Liver (tissue), 9 donors: ENCODE data around the gene MCM9. TPM values are rescaled to one million over a fixed set of nuclear protein-coding genes. Genes with fewer than 3 reads are reported as not detected.
A peak's percentile ranks its signal among the peaks of the same experiment; 100 is the strongest.

ENCODE experiments used
- DNase-seq: peaks from one replicate; pipeline ENCODE4 v3.0.0-alpha.2; 2017; ENCODE audit warnings: low spot score
- H3K27ac ChIP-seq, 2 donors: one replicate each; pipeline ENCODE4 v1.7.0; 2013; ENCODE audit warnings: inconsistent platforms in 2 of 2, low read length in 2 of 2, control low read depth in 1 of 2, low read depth in 1 of 2, mild to moderate bottlenecking in 1 of 2
- H3K27me3 ChIP-seq, 4 donors: one replicate each; pipeline versions ENCODE4 v1.6.1 to v1.7.0; 2013; ENCODE audit warnings: low read length in 3 of 4, inconsistent platforms in 1 of 4, mild to moderate bottlenecking in 1 of 4, moderate library complexity in 1 of 4; ENCODE audit not compliant: control insufficient read depth in 4 of 4, insufficient read depth in 4 of 4
- H3K36me3 ChIP-seq, 4 donors: one replicate each; pipeline versions ENCODE4 v1.6.1 to v1.7.0; 2013; ENCODE audit warnings: low read length in 3 of 4, mild to moderate bottlenecking in 3 of 4, low read depth in 1 of 4, moderate library complexity in 1 of 4; ENCODE audit not compliant: control insufficient read depth in 4 of 4, insufficient read depth in 3 of 4
- H3K4me1 ChIP-seq, 4 donors: one replicate each; pipeline versions ENCODE4 v1.6.1 to v1.7.0; 2013; ENCODE audit warnings: low read length in 3 of 4, mild to moderate bottlenecking in 3 of 4, moderate library complexity in 1 of 4; ENCODE audit not compliant: control insufficient read depth in 4 of 4, insufficient read depth in 4 of 4
- H3K4me3 ChIP-seq, 3 donors: one replicate each; pipeline versions ENCODE4 v1.6.1 to v1.7.0; 2013; ENCODE audit warnings: low read length in 3 of 3, control low read depth in 1 of 3, low read depth in 1 of 3, mild to moderate bottlenecking in 1 of 3
- H3K9ac ChIP-seq, 2 donors: one replicate each; pipeline ENCODE4 v1.7.0; 2013; ENCODE audit warnings: low read length in 2 of 2, mild to moderate bottlenecking in 2 of 2, moderate library complexity in 2 of 2, control low read depth in 1 of 2, low read depth in 1 of 2
- H3K9me3 ChIP-seq, 4 donors: one replicate each; pipeline versions ENCODE4 v1.6.1 to v1.7.0; 2013; ENCODE audit warnings: low read length in 3 of 4; ENCODE audit not compliant: control insufficient read depth in 4 of 4
- ATF3 ChIP-seq: IDR thresholded peaks from 2 replicates; pipeline ENCODE4 v1.6.1; 2016; ENCODE audit warnings: antibody characterized with exemption
- CTCF ChIP-seq: fragments of 150-350 bp; IDR thresholded peaks from 2 replicates; pipeline ENCODE4 v1.5.1; 2017; ENCODE audit warnings: improper control_type of control experiment, low read depth, low read length; ENCODE audit not compliant: missing input control
- EGR1 ChIP-seq, 2 donors: IDR thresholded peaks; 2 replicates each; pipeline ENCODE4 v1.6.1; 2016 to 2018; ENCODE audit warnings: antibody characterized with exemption in 2 of 2, low read depth in 2 of 2
- FOXA1 ChIP-seq: IDR thresholded peaks from 2 replicates; pipeline ENCODE4 v1.6.1; 2016; ENCODE audit warnings: antibody characterized with exemption
- FOXA2 ChIP-seq: IDR thresholded peaks from 2 replicates; pipeline ENCODE4 v1.6.1; 2016; ENCODE audit warnings: antibody characterized with exemption
- GABPA ChIP-seq, 2 donors: IDR thresholded peaks in 1 of 2; conservative IDR thresholded peaks in 1 of 2; 2 replicates each; pipeline ENCODE4 v1.6.1; 2016; ENCODE audit warnings: antibody characterized with exemption in 2 of 2, mild to moderate bottlenecking in 1 of 2, moderate library complexity in 1 of 2
- HNF4A ChIP-seq, 2 donors: conservative IDR thresholded peaks; 2 replicates each; pipeline ENCODE4 v1.6.1; 2016; ENCODE audit warnings: antibody characterized with exemption in 2 of 2, mild to moderate bottlenecking in 2 of 2
- HNF4G ChIP-seq: IDR thresholded peaks from 2 replicates; pipeline ENCODE4 v1.6.1; 2016; ENCODE audit warnings: antibody characterized with exemption
- JUND ChIP-seq, 2 donors: IDR thresholded peaks; 2 replicates each; pipeline ENCODE4 v1.6.1; 2016; ENCODE audit warnings: antibody characterized with exemption in 2 of 2
- MAX ChIP-seq: IDR thresholded peaks from 2 replicates; pipeline ENCODE4 v1.6.1; 2016; ENCODE audit warnings: antibody characterized with exemption
- NR2F2 ChIP-seq: IDR thresholded peaks from 2 replicates; pipeline ENCODE4 v1.6.1; 2016; ENCODE audit warnings: antibody characterized with exemption
- RAD21 ChIP-seq, 2 donors: IDR thresholded peaks; 2 replicates each; pipeline ENCODE4 v1.6.1; 2016; ENCODE audit warnings: antibody characterized with exemption in 2 of 2, mild to moderate bottlenecking in 2 of 2
- REST ChIP-seq: IDR thresholded peaks from 2 replicates; pipeline ENCODE4 v1.6.1; 2016; ENCODE audit warnings: antibody characterized with exemption, mild to moderate bottlenecking
- RXRA ChIP-seq, 2 donors: IDR thresholded peaks; 2 replicates each; pipeline ENCODE4 v1.6.1; 2017 to 2018; ENCODE audit warnings: antibody characterized with exemption in 2 of 2, mild to moderate bottlenecking in 1 of 2
- SP1 ChIP-seq: IDR thresholded peaks from 2 replicates; pipeline ENCODE4 v1.6.1; 2018; ENCODE audit warnings: antibody characterized with exemption, mild to moderate bottlenecking
- TAF1 ChIP-seq: conservative IDR thresholded peaks from 2 replicates; pipeline ENCODE4 v1.6.1; 2016; ENCODE audit warnings: antibody characterized with exemption, mild to moderate bottlenecking
- YY1 ChIP-seq: IDR thresholded peaks from 2 replicates; pipeline ENCODE4 v1.6.1; 2016; ENCODE audit warnings: antibody characterized with exemption, mild to moderate bottlenecking
- ZBTB33 ChIP-seq: IDR thresholded peaks from 2 replicates; pipeline ENCODE4 v1.6.1; 2016; ENCODE audit warnings: antibody characterized with exemption
- WGBS: extraction: QIAGEN DNeasy Blood & Tissue Kit; methylation state at CpG from one replicate; pipeline ENCODE4 v1.1.7; 2013; 5-methylcytosine and 5-hydroxymethylcytosine counted together
- polyA plus RNA-seq, 2 donors: library from polyadenylated mRNA; stranded (reverse) in 1 of 2; unstranded in 1 of 2; fragments of 200-250 nt in 1 of 2; fragments of >200 nt in 1 of 2; fragmentation: Nextera tagmentation in 1 of 2; extraction: Ambion mirVana in 1 of 2; gene quantifications; one replicate each; pipeline versions ENCODE4 v1.2.1 to v1.2.3, GENCODE V29; 2013 to 2015
- total RNA-seq, 2 donors: library from RNA; depleted of rRNA; stranded (reverse); fragments of >200 nt; gene quantifications; one replicate each; pipeline ENCODE4 v1.2.3, GENCODE V29; 2014
- donor health status: healthy.
- donor health status: healthy.
- donor health status: healthy.
- donor health status: healthy.
- donor health status: healthy.

MCM9 gene
- total and polyA plus RNA-seq, 4 donors: 3.6 to 17.4 (median 8.7) TPM

GRCh38 chr6:118768904-118769325 is 166.0 kb downstream of the MCM9 start:
- no peak for DNase-seq
- WGBS: 73% methylated on average over 3 of the region's 3 CpGs
- Histone ChIP-seq H3K36me3 (no peaks in the 10 kb centered on the region), H3K4me3 (no peak overlapping the region), H3K27ac (peak overlapping the region; percentile 14 to 58), H3K9ac (no peak overlapping the region), H3K27me3 (no peaks in the 10 kb centered on the region), H3K9me3 (no peaks in the 10 kb centered on the region), H3K4me1 (peaks cover 0 to 11% (median 0%) of the 10 kb centered on the region in 4 donors)
- TF ChIP-seq RAD21 (IDR thresholded peaks at IDR 0.05) (no peak), SP1 (no peak), YY1 (no peak), JUND (IDR thresholded peaks at IDR 0.05) (no peak), RXRA (IDR thresholded peaks at IDR 0.05) (no peak), FOXA1 (no peak), TAF1 (no peak), MAX (no peak), CTCF (no peak), FOXA2 (no peak), GABPA (IDR thresholded peaks at IDR 0.05 in 1 of 2, conservative IDR thresholded peaks at IDR 0.05 in 1 of 2) (no peak), EGR1 (IDR thresholded peaks at IDR 0.05; ENCODE audit: low read depth in 2 of 2) (no peak), HNF4G (no peak), HNF4A (conservative IDR thresholded peaks at IDR 0.05) (no peak), ZBTB33 (no peak), ATF3 (no peak), REST (no peak), NR2F2 (no peak)
